ENCODE results near the gene ESRRA.

DNA sequence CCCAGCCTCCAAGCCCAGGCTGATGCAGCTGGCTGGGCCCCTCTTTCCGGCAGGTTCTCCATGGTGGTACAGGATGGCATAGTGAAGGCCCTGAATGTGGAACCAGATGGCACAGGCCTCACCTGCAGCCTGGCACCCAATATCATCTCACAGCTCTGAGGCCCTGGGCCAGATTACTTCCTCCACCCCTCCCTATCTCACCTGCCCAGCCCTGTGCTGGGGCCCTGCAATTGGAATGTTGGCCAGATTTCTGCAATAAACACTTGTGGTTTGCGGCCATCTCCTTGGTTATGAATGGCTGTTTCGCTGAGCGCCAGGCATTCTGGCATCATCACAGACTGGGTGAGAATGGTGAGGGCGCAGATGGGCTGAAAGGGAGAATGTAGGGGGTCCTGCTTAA lies 16.2 kb downstream of the ESRRA start:
- TF ChIP-seq SUZ12 (IDR thresholded peaks at IDR 0.05; ENCODE audit: extremely low read depth, insufficient read depth, insufficient read length) (no peak), ZNF274 (IDR thresholded peaks at IDR 0.05; ENCODE audit: low read depth, low read length) (no peak)
